LNCAP (cell line): ENCODE data around the gene SIGLEC1.

Source experiments
- TF ChIP-seq, protein P1 (sequence below): fragments of 450-650 bp; IDR thresholded peaks from 2 replicates; pipeline ENCODE4 v1.5.1; 2017; ENCODE audit warnings: mild to moderate bottlenecking

Gene SIGLEC1

DNA sequence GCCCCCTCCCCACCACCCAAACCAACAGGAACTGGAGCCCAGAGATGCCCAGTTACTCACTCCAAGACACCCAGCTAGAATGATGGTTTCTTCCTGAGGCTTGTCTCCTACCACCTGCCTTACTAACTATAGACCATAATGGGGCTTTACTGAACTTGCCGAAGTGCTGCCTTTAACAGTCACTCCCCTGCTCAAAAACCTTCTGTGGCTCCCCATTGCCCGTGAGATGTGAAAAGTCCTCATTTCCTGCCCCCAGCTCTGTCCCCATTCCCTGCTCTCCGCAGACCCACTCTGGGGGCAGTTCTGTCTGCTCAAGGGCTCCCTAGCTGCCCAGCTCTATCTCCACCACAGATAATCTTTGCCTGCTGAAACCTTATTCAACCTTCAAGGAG lies 4.9 kb downstream of the SIGLEC1 start:
- TF ChIP-seq, protein P1, sequence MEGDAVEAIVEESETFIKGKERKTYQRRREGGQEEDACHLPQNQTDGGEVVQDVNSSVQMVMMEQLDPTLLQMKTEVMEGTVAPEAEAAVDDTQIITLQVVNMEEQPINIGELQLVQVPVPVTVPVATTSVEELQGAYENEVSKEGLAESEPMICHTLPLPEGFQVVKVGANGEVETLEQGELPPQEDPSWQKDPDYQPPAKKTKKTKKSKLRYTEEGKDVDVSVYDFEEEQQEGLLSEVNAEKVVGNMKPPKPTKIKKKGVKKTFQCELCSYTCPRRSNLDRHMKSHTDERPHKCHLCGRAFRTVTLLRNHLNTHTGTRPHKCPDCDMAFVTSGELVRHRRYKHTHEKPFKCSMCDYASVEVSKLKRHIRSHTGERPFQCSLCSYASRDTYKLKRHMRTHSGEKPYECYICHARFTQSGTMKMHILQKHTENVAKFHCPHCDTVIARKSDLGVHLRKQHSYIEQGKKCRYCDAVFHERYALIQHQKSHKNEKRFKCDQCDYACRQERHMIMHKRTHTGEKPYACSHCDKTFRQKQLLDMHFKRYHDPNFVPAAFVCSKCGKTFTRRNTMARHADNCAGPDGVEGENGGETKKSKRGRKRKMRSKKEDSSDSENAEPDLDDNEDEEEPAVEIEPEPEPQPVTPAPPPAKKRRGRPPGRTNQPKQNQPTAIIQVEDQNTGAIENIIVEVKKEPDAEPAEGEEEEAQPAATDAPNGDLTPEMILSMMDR: no peak

DNA sequence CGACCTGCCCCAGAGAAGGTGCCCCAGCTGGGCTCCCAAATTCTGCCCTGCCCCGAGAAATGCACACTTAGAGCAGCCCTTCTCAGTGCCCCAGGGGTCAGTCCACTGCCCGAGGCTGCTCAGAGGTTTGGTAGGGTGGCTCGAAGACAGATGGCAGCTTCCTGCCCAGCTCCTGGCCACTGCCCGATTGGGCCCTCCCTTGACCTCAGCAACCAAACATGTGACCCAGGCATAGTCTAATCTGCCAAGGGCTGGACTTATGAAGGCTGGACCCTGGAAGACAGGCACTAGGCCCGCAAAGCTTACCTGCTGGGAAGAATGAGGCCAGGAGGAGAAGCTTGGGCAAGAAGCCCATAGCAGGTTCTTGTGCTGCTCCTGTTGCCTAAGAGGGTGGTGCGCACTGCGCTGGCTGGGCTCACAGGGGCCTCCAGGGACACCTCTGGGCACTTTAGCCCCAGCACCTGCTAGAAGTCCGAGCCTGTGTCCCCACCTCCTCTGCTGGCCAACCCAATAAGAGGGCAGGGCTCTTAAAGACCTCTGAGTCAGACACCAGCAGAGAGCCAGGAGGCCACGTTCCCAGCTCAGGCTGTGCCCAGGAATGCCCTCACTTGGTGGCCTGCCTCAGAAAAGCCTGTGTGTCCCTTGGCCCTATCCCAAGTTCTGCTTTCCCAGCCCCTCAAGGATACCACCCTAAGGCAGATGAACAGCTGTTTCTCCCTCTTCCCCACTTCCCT lies 5.5 kb downstream of the SIGLEC1 start:
- TF ChIP-seq, protein P1: no peak

DNA sequence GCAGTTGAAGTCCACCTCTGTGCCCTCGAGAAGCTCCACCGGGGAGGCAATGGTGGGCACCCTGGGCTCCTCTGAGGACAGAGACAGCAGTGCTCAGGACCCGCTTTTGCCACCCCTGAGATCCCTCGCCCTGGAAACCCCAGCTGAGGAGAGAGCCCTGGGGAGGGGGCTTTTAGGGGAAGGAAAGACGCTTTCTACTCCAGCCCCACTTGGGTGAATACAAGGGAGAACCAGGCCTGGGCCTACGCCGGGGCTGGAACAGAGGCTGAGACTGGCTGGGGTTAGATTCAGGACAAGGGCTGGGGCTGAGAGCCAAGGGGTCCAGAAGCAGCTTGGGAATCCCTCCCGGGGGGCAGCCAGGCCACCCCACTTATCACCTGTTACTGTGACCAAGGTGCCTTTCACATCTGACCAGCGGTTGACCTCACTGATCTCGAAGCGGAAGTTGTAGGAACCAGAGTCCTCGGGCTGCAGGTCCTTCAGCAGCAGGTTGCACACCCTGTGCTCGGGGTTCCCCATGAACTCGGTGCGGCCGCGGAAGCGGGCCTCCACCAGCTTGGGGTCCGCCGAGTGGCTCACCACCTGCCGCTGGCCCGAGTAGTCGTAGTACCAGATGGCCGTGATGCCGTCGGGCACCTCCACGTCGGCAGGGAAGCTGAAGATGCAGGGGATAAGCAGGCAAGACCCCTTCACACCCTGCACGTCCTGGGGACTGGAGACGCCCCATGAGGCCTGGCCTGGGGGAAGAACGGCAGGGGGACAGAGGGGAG lies 6.2 kb downstream of the SIGLEC1 start:
- TF ChIP-seq, protein P1: no peak

DNA sequence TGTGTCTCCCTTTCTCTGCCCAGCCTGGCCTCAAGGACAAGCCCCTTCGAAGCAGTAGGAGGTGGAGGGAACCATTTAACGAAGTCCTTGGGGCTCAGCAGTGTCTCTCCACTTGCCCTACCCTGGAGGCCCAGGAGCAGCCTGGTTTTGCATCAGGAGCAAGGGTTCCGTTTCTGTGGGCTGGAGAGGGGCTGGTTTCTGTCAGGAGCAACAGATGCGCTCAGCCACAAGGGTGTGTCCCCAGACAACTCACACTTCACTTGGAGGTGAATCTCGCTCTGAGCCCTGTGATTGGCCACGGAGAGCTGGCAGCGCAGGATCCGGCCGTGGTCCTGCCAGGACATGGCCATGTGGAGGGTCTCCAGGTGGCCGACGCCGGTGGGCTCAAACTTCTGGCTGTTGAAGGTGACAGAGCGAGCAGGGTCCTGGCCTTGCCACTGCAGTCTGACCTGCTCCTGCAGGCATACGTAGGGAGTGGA lies 6.9 kb downstream of the SIGLEC1 start:
- TF ChIP-seq, protein P1: no peak

DNA sequence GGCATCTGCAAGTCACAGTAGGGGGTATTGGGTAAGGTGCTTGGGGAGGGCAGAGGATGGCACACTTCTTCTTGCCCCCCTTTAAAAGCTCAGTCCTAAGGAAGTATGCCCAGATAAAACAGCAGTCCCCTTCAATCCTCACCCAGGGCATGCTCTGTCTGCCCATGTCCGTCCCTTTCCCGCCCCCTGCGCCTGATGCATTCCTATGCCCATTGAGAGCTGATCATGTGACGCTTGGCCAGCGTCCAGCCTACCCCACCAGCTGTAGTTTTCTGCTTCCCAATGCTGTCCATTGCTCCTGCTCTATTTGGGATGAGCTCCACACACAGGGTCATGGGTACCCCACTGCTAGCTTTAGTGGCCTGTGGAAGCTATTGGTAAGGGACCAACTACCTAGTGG lies 8.3 kb downstream of the SIGLEC1 start:
- TF ChIP-seq, protein P1: no peak

DNA sequence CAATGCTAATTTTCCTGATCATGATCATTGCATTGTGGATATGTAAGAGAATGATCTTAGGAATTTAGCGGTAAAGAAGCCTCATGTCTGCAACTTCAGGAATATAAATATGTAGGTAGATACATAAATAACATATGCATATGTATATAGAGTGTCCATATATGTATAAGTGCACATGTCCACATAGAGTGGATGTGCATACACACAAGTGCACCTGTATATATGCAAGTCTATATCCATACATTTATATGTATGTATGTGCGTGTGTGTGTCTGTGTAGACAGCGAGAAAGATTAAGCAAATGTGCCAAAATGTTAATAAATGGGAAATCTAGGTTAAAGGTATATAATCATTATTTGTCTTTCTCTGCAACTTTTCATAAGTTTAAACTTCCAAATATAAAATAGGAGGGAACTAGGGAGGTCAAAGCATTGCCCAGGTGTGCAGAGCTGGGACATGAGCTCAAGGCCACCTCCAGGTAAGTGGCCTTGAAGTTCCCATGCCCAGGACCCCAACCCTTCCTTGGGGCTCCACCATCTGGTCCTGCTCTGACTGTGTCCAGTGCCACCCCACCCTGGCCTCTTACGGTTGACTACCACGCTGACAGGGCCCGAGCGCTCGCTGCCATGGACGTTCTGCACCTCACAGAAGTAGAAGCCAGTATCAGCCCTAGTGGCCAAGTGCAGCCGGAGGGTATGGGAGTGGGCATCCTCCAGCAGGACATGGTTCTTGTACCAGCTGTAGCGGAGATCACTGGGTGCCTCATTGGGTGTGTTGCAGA lies 9.6 kb downstream of the SIGLEC1 start:
- TF ChIP-seq, protein P1: no peak
